ENCODE measurements around the gene HAPSTR1. TPM values are rescaled to one million over a fixed set of nuclear protein-coding genes. Genes with fewer than 3 reads are reported as not detected.

Gene HAPSTR1
- total and polyA plus RNA-seq, 2 of the 13 experiments (the other 11 are each of a cell fraction or from before 2014, with no cell fraction given), result 25.2 to 83.2 TPM

DNA sequence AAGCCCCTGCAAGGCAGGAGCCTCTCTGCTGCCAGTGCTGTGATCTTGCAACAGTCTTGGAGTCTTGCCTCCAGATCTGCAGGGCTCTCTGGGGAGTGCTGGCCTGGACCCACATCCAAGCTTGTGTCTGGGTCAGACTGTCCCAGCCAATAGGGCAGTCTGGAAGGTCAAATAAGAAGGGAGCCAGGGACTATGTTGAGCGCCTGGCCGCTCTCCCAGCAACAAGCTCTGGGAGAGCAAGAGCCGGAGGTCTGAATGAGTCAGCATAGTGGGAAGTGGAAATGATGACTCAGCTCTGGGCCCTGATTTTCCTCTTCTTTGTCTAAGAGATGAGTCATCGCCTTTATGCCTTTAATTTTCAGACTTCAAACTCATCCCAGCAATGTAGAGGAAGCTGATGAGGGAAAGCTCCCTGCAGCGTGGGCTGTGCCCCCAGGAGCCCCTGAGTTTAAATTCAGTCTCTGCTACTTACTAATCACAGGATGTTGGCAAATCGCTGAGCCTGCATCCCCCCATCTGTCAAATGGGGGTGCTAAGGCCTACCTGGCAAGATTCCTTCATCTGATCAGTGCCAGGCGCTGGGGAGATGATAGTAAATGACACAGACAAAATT is 43.6 kb upstream of the HAPSTR1 start (continued):
- TF ChIP-seq, protein P1, sequence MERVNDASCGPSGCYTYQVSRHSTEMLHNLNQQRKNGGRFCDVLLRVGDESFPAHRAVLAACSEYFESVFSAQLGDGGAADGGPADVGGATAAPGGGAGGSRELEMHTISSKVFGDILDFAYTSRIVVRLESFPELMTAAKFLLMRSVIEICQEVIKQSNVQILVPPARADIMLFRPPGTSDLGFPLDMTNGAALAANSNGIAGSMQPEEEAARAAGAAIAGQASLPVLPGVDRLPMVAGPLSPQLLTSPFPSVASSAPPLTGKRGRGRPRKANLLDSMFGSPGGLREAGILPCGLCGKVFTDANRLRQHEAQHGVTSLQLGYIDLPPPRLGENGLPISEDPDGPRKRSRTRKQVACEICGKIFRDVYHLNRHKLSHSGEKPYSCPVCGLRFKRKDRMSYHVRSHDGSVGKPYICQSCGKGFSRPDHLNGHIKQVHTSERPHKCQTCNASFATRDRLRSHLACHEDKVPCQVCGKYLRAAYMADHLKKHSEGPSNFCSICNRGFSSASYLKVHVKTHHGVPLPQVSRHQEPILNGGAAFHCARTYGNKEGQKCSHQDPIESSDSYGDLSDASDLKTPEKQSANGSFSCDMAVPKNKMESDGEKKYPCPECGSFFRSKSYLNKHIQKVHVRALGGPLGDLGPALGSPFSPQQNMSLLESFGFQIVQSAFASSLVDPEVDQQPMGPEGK (CRISPR knock-in tag; IDR thresholded peaks at IDR 0.05), result 0 out of 2 replicates have a peak, but pooled peaks have one; percentile 25
- TF ChIP-seq SALL1 (CRISPR knock-in tag; IDR thresholded peaks at IDR 0.05) (peak; percentile 82), FOXK1 (CRISPR knock-in tag; IDR thresholded peaks at IDR 0.05; ENCODE audit: borderline replicate concordance, low read depth) (peak; percentile 67), ZSCAN22 (CRISPR knock-in tag; IDR thresholded peaks at IDR 0.05) (no peak), ZNF510 (CRISPR knock-in tag; IDR thresholded peaks at IDR 0.05; ENCODE audit: low read depth) (0 out of 2 replicates have a peak, but pooled peaks have one; percentile 55), SRSF9 (IDR thresholded peaks at IDR 0.05; ENCODE audit: borderline replicate concordance, insufficient read depth, low read depth, low read length, poor library complexity, severe bottlenecking) (no peak), MTF2 (CRISPR knock-in tag; IDR thresholded peaks at IDR 0.05; ENCODE audit: borderline replicate concordance) (no peak)
- TF ChIP-seq, protein P2, sequence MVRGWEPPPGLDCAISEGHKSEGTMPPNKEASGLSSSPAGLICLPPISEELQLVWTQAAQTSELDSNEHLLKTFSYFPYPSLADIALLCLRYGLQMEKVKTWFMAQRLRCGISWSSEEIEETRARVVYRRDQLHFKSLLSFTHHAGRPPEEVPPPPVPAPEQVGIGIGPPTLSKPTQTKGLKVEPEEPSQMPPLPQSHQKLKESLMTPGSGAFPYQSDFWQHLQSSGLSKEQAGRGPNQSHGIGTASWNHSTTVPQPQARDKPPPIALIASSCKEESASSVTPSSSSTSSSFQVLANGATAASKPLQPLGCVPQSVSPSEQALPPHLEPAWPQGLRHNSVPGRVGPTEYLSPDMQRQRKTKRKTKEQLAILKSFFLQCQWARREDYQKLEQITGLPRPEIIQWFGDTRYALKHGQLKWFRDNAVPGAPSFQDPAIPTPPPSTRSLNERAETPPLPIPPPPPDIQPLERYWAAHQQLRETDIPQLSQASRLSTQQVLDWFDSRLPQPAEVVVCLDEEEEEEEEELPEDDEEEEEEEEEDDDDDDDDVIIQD (CRISPR knock-in tag; IDR thresholded peaks at IDR 0.05; ENCODE audit: low read depth), result 0 out of 2 replicates have a peak, but pooled peaks have one; percentile 40
- TF ChIP-seq, protein P3, sequence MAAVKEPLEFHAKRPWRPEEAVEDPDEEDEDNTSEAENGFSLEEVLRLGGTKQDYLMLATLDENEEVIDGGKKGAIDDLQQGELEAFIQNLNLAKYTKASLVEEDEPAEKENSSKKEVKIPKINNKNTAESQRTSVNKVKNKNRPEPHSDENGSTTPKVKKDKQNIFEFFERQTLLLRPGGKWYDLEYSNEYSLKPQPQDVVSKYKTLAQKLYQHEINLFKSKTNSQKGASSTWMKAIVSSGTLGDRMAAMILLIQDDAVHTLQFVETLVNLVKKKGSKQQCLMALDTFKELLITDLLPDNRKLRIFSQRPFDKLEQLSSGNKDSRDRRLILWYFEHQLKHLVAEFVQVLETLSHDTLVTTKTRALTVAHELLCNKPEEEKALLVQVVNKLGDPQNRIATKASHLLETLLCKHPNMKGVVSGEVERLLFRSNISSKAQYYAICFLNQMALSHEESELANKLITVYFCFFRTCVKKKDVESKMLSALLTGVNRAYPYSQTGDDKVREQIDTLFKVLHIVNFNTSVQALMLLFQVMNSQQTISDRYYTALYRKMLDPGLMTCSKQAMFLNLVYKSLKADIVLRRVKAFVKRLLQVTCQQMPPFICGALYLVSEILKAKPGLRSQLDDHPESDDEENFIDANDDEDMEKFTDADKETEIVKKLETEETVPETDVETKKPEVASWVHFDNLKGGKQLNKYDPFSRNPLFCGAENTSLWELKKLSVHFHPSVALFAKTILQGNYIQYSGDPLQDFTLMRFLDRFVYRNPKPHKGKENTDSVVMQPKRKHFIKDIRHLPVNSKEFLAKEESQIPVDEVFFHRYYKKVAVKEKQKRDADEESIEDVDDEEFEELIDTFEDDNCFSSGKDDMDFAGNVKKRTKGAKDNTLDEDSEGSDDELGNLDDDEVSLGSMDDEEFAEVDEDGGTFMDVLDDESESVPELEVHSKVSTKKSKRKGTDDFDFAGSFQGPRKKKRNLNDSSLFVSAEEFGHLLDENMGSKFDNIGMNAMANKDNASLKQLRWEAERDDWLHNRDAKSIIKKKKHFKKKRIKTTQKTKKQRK (IDR thresholded peaks at IDR 0.05; ENCODE audit: low read length), result no peak
- TF ChIP-seq, protein P4, sequence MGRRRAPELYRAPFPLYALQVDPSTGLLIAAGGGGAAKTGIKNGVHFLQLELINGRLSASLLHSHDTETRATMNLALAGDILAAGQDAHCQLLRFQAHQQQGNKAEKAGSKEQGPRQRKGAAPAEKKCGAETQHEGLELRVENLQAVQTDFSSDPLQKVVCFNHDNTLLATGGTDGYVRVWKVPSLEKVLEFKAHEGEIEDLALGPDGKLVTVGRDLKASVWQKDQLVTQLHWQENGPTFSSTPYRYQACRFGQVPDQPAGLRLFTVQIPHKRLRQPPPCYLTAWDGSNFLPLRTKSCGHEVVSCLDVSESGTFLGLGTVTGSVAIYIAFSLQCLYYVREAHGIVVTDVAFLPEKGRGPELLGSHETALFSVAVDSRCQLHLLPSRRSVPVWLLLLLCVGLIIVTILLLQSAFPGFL (CRISPR knock-in tag; IDR thresholded peaks at IDR 0.05), result no peak
- TF ChIP-seq, protein P5, sequence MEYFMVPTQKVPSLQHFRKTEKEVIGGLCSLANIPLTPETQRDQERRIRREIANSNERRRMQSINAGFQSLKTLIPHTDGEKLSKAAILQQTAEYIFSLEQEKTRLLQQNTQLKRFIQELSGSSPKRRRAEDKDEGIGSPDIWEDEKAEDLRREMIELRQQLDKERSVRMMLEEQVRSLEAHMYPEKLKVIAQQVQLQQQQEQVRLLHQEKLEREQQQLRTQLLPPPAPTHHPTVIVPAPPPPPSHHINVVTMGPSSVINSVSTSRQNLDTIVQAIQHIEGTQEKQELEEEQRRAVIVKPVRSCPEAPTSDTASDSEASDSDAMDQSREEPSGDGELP (IDR thresholded peaks at IDR 0.05; ENCODE audit: borderline replicate concordance, low read depth), result no peak; the same call in 1 of the 2 replicates
- TF ChIP-seq, protein P6, sequence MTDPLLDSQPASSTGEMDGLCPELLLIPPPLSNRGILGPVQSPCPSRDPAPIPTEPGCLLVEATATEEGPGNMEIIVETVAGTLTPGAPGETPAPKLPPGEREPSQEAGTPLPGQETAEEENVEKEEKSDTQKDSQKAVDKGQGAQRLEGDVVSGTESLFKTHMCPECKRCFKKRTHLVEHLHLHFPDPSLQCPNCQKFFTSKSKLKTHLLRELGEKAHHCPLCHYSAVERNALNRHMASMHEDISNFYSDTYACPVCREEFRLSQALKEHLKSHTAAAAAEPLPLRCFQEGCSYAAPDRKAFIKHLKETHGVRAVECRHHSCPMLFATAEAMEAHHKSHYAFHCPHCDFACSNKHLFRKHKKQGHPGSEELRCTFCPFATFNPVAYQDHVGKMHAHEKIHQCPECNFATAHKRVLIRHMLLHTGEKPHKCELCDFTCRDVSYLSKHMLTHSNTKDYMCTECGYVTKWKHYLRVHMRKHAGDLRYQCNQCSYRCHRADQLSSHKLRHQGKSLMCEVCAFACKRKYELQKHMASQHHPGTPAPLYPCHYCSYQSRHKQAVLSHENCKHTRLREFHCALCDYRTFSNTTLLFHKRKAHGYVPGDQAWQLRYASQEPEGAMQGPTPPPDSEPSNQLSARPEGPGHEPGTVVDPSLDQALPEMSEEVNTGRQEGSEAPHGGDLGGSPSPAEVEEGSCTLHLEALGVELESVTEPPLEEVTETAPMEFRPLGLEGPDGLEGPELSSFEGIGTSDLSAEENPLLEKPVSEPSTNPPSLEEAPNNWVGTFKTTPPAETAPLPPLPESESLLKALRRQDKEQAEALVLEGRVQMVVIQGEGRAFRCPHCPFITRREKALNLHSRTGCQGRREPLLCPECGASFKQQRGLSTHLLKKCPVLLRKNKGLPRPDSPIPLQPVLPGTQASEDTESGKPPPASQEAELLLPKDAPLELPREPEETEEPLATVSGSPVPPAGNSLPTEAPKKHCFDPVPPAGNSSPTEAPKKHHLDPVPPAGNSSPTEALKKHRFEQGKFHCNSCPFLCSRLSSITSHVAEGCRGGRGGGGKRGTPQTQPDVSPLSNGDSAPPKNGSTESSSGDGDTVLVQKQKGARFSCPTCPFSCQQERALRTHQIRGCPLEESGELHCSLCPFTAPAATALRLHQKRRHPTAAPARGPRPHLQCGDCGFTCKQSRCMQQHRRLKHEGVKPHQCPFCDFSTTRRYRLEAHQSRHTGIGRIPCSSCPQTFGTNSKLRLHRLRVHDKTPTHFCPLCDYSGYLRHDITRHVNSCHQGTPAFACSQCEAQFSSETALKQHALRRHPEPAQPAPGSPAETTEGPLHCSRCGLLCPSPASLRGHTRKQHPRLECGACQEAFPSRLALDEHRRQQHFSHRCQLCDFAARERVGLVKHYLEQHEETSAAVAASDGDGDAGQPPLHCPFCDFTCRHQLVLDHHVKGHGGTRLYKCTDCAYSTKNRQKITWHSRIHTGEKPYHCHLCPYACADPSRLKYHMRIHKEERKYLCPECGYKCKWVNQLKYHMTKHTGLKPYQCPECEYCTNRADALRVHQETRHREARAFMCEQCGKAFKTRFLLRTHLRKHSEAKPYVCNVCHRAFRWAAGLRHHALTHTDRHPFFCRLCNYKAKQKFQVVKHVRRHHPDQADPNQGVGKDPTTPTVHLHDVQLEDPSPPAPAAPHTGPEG (CRISPR knock-in tag; IDR thresholded peaks at IDR 0.05), result no peak
